HG02642 (cell line): ENCODE measurements around the gene FAM193A.
"Not testable (repeated sequence)": the region's sequence is repeated elsewhere in the genome, so short reads cannot be mapped to it uniquely, and the experiment has no call there.

ENCODE experiments used
- ATAC-seq: cut with Tn5 transposase; IDR thresholded peaks from one replicate; pipeline ENCODE4 v1.9.1; 2021; ENCODE audit warnings: mild to moderate bottlenecking; ENCODE audit not compliant: unreplicated experiment, poor library complexity

Gene FAM193A

GRCh38 chr4:2647403-2648158 lies 111.1 kb downstream of the FAM193A start:
- ATAC-seq = no peak

- no peak for ATAC-seq
Measured at GRCh38 chr4:2648159-2648814, 111.8 kb downstream of the FAM193A start.

- no peak for ATAC-seq
Measured at GRCh38 chr4:2649604-2650114, 113.2 kb downstream of the FAM193A start.

DNA sequence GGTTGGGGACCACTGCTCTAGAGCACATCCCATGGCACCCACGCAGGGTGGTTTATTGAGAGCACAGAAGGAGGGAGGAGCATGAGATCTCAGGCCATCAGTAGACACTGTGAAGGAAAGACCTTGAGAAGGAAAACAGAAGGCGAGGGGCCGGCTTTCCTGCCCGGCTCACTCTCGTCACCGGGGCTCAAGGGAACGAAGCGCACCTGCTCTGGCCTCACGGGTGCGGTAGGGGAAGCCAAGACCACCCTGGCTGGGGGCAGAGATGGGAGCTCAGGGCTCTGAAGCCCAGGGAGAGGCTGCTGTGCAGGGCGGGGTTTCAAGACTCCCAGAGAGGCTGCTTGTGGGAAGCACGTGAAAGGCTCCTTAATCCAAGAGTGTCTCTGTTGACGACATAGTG lies 113.8 kb downstream of the FAM193A start:
- no peak for ATAC-seq

- no peak for ATAC-seq
Measured at GRCh38 chr4:2651546-2651945, 115.1 kb downstream of the FAM193A start.

DNA sequence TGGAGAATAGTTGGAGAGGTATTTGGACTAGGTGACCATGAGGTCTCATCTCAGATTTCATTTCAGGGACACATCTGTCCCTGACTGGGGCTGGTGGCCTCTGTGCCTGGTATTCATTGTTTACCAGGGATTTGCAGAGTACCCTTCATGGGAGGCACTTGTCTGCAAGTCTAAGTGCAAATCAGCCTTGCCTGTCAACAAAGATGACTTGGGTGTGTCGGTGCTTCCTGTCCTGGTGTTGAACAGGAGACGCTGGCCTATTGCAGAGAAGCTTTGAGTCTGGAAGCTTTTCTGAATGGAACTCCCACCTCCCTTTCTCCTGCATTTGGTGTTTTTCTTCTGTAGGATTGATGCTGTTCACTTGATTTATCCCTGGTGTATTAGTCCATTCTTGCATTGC lies 115.6 kb downstream of the FAM193A start:
- no peak for ATAC-seq

DNA sequence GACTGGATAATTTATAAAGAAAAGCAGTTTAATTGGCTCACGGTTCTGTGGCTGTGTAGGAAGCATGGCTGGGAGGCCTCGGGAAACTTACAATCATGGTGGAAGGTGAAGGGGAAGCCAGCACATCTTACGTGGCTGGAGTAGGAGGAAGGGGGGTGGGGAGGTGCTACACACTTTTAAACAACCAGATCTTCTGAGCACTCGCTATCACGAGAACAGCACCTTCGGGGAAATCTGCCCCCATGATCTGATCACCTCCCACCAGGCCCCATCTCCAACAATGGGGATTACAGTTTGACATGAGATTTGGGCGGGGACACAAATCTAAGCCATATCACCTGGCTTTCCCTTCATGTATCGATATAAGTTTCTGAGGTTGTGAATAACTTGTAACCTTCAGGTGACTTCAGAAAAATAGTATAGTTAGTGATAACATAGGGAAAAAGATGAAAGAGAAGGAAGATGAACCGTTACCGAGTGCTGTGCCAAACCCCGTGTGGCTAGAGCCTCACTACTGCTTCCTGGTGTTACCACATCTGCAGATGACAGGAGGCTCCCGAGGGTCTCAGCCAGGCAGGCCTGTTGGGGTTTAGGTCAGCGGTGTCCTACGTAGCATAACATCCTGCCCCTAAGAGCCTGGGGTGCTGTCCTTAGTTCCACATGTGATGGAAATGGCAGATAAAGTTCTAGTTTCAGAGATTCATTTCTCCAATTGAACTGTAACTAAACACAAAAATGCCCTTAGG lies 116.1 kb downstream of the FAM193A start:
- ATAC-seq = no peak

GRCh38 chr4:2660596-2661211 lies 124.3 kb downstream of the FAM193A start:
- ATAC-seq = no peak

GRCh38 chr4:2662598-2662997 lies 126.2 kb downstream of the FAM193A start:
- no peak for ATAC-seq

- ATAC-seq = no peak
Measured at GRCh38 chr4:2663275-2663674, 126.8 kb downstream of the FAM193A start.

- ATAC-seq = no peak
Measured at GRCh38 chr4:2666722-2667247, 130.3 kb downstream of the FAM193A start.

GRCh38 chr4:2667428-2667827 lies 131.0 kb downstream of the FAM193A start:
- no peak for ATAC-seq

- no peak for ATAC-seq
Measured at GRCh38 chr4:2671267-2671895, 134.9 kb downstream of the FAM193A start.

DNA sequence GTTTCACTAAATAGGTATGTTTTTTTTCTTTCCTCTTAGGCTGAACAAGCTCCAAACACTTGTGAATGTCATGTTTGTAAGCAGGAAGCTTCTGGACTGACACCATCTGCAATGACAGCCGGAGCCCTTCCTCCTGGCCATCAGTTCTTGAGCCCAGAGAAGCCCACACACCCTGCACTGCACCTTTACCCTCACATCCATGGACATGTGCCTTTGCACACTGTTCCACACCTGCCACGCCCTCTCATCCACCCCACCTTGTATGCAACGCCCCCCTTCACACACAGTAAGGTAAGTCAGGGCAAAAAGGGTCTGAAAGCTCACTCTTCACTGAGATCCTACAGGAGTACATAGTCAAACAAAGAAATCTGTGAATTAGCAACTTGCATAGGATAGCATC lies 135.6 kb downstream of the FAM193A start:
- ATAC-seq = no peak

- no peak for ATAC-seq
Measured at GRCh38 chr4:2672700-2673099, 136.3 kb downstream of the FAM193A start.

- ATAC-seq = no peak
Measured at GRCh38 chr4:2673157-2673556, 136.7 kb downstream of the FAM193A start.

GRCh38 chr4:2679762-2680161 lies 143.3 kb downstream of the FAM193A start:
- ATAC-seq = not testable (repeated sequence)

DNA sequence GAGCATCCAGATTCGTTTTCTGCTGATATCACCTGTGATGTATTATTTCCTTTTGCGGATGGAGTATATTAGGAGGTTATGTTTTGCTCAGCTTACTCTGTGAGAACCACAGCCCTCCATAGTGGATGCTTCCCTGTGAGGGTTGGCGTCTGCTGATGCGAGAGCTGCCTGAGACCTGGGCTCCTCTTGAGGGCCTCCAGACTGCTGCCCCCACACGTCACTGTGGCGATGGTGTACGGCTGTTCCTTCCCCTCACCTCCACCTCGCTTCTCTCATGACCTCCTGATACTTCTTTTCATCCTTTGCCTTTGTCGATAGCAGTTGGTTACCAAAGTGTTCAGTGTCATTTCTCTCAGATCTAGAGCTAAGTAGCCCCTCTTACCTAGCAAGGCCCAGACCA lies 148.0 kb downstream of the FAM193A start:
- no peak for ATAC-seq

DNA sequence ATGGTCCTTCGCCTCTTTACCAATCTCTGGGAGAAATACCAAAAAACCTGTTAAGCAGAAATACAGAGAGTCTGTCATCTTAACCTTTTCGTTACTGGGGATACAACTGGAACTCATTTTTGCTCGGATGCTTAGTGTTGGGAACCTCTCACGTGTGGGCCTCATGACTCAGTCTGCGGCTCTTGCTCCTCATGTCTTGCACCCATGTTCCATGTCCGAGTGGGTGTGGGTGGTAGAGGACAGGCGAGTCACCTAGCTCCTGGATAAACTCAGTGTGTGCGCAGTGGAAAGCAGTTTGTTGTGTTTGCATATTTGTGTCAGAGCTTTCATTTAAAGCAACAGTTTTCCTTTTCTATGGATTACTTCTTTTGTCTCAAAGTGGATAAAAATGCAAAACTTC lies 149.1 kb downstream of the FAM193A start:
- ATAC-seq = no peak
